ENCODE measurements around the gene PLCG2.
A peak's percentile ranks its signal among the peaks of the same experiment; 100 is the strongest.
"Not testable (repeated sequence)": the region's sequence is repeated elsewhere in the genome, so short reads cannot be mapped to it uniquely, and the experiment has no call there.

PLCG2 gene

DNA sequence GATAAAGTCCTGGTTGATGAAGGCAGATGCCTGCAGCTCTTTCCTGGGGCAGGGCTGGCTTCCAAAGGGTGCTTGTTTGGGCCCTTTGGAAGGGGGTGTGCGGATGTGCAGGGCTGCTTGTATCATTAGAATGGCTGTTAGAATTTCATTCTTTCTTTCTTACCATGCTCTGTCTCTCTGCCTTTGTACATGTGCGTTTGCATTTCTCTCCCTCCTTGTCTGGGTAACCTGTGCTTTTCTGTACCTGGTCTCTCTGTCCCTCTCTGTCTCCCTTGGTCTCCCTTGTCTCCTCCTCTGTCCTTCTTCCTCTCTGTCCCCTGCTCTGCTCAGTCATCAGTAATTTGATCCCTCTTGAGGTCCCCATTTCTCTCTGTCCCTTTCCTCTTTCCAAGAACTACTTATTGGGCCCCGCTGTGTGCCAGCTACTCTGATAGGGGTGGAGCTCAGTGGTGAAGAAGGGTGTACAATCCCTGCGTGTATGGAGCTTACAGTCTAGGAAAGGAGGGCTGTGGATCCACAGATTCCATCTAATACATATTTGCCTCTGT lies 69.3 kb downstream of the PLCG2 start:
- DNase-seq: no peak

DNA sequence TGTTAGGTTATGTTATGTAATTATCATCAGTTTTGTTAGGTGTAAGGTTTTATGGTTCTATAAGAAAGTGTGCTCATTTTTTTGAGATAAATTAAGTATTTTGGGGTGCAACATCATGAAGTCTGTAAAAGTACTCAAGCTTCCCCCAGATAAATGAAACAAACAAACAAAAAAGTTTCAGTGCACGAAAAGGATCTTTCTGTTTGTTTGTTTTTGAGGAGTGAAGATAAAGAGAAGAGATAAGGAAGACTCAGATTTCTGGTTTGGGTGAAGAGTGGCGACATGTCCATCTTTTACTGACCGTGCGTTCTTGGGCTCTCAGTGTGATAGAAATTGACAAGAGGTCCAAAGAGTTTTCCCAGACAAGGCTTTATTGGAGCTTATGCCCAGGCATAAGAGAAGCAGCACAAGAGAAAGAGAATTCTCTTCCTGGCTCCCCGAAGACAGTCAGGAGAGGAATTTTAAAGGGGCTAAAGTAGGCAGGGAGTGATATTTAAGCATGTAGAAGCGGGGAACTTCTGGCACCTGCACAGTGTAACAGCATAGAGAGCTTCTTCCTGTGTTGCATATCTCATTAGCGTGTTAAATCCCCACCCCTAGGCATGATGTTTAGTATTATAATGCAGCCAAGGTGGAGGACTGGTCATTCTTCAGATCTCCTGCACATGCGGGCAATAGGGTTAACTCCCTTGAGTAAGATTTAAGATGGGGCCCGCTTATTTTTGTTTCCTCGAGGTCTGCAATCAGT lies 71.3 kb downstream of the PLCG2 start:
- no peak for DNase-seq

DNA sequence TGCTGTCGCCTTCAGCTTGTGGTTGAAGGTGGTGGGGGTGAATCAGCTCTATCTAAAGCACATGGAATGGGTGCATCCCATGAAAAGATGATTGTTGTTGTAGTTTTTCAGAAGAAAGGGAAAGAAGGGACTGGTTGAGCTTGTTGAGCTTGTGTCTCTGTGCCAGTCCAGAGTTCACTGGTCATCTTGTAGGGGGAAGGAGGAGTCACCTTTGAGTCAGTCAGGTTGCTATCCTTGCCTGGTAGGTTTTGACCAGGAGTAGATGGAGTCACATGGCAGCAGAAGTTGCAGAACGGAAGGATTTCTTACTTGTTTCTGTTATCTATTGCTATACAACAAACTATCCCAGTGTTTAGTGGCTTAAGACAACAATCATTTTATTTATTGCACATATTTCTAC lies 73.3 kb downstream of the PLCG2 start:
- no peak for DNase-seq

DNA sequence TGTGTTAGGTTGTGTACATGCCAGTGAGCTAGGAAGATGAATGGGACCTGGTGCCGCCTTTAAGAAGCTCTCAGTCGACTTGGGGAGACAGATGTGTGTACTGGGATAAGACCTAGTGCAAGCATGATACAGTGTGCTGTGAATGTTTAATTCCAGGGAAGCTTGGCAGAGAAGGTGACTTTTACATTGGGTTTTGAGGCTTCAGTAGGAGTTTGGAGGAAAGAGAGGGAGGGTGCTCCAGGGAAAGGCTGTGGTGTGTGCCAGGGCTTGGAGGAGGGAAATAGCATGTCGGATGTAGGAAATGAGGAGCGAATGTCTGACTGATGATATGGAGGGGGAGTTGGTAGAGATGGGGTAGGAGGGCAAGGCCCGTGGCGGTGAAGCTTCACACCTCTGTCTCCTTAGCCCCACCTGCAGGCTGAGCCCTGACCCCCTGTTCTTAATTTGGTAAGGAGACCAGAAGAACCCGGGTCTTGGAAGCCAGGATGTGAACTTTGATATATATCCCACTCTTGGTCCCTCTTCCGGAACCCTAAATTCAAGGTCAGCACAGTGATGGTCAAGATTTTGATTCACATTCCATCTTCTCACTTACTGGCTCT lies 76.6 kb downstream of the PLCG2 start:
- DNase-seq: no peak

DNA sequence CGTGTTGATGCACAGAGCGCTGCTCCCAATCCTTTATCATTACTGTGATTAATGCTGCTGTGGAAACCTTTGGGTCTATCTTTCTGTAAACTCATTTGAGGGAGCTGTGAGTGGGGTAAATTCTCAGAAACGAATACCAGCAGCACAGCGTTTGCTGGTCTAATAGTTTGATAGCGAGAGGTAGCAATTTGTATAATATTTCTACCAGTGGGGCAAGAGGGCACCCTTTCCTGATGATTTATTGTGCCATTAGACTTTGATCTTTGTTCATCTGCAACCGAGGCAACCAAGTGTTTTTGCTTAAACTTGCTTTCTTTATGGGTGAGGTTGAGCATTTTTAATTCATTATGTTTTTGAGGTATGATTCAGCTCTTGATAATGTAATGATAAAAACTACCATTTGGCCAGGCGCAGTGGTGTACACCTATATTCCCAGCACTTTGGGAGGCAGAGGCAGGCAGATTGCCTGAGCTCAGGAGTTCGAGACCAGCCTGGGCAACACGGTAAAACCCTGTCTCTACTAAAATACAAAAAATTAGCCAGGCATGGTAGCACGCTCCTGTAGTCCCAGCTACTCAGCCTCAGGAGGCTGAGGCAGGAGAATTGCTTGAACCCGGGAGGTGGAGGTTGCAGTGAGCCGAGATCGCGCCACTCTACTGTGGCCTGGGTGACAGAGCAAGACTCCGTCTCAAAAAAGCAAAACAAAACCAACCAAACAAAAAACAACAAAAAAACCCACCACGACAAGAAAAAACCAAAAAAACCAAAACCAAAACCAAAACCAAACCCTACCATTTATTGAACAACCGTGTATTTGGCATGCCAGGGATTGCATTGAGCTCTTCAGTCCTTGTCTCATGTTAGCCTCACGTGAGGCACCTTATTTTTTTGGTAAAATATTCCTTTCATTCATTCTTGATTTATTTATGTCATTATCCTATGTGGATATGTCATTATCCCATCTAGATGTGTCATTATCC lies 81.5 kb downstream of the PLCG2 start:
- DNase-seq: no peak

DNA sequence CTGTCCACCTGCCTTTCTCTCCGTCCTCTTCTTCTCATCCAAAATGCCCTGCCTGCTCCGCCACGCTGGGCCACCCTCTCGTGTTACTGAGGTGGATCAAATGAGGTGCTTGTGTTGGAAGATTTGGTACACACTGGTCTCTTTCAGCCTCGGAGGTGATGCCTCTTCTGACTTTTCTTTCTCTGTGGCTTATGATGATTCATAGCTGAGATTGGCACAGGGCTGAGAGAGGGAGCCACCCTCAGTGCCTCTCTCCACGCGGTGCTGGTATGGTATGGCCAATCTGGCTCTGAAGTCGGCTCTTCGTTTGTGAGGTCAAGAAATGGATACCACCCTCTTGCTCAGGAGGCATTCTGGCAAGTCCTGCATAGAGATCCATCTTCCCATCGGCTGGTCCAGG lies 82.4 kb downstream of the PLCG2 start:
- DNase-seq: no peak

DNA sequence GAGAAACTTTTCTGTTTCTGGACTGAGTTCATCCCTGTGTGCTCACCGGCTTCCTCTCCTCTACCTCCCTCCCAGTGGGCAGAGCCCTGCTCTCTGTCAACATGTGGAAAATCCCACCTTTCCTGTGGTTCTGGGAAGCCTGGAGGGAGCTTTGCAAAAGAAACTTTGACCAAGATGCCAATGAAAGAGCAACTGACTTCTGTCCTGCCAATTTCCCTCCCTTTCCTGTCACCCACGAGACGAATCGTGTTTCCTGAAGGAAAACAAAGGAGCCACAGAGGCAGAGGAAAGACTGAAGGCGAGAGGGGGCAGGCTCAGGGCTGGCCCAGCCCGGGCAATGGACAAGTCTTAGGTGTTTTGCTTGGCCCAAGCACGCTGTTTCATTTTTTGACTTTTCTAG lies 82.8 kb downstream of the PLCG2 start:
- no peak for DNase-seq

DNA sequence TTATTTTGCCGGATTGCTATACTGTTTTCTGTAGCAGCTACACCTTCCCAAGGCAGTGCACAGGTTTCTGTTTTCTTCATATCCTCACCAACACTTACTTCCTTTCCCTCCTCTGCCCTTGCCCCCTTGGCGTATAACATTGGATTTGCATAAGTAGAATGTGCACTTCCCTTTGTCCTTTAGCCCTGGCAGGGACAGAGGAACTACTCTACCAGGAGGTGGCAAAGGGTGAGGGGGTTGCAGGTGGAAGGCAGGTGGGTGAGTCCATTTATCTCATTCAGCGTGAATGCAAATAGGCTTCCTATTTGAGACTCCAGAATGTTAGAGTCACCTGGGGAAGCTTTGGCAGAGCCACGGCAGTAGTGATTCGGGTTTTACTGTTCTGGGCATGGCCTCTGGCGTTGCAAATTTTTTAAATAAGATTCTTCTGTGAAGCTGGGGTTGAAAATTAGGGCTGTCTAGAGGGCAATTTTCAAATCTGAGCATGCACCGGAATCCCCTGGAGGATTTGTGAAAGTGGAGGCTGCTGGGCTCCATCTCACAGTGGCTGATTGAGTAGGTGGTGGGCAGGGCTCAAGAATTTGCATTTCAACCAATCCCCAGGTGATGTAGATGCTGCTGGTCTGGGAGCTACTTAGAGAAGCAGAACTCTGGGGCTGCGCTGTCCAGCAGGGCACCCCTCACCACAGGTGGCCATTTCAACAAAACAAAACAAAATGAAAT lies 84.7 kb downstream of the PLCG2 start:
- no peak for DNase-seq

DNA sequence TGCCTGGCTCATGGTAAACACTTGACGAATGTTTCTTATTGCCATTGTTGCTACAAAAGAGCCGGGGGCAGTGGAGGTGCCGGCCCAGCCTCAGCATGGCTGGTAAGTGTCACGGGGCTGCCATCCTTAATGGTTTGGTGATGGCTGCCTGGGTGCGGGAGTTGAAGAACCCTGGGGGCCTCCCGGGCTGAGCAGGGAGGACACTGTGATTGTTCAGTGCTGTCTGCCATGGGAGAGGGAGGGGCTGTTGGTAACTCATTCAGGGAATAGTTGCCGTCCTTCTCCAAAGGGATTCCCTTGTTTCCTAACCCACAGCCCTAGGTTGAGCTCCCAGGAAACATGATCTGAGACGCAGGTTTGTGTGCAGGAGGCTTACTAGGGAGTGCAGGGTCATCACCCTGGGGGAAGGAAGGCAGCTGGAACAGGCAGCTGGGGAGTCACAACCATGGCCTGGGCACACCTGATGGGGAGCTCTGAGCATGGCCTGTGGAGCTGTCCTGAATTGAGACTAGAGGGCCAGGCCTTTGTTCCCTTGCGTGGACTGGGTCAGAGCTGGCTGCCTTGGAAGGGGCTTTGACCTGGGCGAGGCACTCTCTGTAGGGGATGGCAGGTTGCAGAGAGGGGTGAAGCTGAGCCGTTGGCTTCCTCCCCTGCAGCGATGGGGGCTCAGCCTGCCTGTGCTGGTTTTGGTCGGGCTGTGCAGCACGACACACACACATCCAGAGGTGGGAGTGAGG lies 85.7 kb downstream of the PLCG2 start:
- no peak for DNase-seq

DNA sequence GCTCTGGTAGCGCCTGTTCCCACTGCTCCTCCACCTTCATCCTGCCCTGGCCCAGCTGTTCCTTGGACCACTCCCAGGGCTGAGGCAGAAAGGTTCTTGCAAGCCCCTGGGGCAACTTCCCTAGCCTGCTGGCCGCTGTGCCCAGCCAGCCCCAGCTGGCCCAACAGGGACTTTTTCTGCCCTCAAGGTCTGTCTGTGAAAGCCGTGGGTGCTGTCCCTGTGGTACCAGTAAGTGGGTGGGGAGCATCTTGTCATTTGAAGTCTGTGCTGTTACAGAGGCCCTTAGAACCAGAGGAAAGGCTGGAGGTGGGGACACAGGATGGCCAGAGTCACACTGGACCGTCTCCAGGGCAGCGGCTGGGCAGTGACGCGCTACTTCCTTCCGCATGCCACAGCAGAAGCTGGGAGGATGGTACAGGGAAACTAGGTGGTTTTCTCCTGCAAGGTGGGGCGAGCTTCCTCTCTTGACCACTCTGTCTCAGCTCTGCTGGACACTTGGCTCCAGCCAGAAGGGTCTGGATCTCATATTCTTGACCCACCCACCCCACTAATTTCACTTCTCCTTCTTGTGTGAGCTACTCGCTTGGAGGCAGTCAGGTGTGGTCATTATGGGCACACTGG lies 87.8 kb downstream of the PLCG2 start:
- no peak for DNase-seq

DNA sequence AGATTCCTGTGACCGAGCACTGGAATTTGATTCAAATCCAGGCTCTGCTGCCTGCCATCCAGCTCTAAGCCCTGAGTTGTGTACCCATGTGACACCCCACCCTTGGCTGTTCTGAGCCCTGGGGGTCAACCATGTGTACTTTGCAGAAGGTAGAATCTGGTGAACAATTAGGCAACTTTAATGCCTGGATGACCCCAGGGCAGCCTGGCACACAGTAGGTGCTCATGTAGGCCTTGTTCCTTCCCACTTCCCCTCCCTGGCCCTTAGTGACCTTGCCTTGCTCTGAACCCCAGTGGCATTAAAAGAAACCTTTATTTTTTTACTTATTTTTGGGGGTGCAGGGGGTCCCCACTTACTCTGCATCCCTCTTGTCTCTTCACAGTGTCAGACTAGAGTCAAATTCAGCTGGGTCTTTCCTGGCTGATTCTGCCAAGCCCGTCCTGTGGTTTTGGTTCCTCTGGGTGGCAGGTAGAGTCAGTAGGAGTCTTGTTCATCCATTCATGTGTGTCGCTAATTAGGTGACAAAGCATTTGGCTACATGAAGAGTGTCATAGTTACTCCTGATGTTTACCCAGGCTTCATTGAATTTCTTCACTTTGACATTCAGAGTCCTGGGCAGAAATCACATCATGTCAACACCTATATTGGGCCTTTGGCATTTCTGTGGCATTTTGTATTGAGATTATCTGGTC lies 89.1 kb downstream of the PLCG2 start:
- DNase-seq: no peak

DNA sequence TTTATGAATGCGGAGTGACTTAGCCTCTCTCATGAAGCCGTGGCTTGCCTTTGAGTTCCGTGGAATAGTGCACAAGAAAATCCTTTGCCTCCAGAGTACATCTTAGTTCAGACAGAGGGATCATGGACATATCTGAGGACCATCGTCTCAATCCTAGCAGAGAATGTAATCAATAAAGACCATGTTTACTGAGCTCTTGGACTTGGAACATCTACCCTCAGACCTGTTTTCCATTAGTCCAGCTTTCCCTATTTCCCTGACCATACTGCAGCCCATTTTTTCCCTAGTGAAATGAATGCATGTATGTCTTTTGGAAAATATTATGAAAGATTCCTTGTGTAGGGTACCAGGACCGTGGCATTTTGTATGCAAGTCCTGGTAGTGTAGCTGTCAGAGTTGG lies 90.2 kb downstream of the PLCG2 start:
- DNase-seq: no peak

DNA sequence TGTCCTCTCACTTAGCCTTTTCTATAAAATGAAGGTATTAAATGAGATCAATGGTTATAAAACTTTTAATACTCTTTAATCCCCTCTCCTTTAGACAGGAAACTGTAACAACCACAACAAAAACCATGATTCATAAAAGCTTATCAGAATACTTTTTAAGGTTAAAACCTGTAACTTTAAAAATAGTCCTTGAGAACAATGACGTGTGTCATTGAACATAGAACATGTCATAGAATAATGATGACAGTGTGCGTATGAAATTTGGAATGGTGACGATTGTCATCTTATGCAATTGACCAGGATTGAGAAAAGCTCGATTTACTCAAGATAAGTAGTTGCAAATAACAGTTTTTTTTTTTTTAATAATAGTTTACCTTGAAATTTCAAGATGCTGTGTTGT lies 94.1 kb downstream of the PLCG2 start:
- no peak for DNase-seq

DNA sequence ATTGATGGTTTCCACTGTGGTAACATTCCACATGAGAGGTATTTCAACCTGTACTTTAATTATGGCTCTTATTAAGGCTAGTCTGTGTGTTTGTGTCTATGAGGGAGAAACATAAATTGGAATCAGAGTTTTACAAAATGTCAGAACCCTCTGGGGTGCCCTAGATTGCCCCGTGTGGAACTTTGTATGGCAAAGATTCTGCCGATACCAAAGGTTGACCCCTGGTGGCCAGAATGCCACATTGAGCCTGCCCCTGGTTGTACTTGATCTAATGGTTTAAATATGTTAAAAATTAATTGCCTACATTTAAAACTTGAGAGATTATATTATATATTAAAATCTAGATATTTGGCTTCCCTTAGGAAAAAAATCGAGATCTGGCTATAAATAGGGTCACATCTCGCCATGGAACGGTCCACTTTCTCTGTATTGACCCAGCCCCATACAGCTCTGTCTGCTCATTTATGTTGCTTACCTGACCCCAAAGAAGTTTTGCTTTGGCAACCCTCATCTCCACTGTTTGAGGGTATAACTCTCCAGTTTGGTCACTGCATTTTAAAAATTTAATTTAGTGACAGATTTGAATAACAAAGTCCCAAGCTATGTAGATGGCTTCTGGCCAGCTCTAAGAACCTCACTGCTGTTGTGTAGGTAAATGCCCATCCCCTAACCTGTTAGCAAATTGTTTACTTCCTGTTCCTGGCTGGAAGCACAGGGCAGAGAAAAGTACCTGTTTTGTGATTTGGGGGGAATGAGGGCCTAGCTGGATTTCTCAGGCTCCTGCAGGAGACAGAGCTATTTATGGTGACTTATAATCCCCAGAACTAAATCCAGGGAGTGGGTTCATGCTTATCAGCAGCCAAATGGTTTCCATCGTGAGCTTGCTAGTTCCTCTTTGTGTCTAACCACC lies 95.0 kb downstream of the PLCG2 start:
- peak; percentile 2 for DNase-seq

DNA sequence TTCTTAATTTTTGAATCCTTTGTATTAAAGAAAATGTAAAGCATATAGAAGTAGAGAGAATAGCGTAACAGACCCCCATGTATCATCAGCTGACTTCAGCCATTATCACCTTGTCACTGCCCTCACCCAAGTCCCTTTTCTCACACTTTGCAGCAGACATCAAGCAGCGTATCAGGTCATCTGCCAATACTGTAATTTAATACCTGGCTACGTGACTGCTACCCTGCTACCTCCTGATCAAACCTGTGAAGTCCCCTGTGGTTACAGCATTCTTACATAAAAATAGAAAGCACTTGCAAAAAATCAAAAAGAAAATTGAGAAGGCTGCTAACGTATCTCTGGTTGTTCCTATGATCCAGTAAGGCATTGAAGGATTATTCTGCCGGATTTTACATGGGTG lies 96.4 kb downstream of the PLCG2 start:
- DNase-seq: no peak

DNA sequence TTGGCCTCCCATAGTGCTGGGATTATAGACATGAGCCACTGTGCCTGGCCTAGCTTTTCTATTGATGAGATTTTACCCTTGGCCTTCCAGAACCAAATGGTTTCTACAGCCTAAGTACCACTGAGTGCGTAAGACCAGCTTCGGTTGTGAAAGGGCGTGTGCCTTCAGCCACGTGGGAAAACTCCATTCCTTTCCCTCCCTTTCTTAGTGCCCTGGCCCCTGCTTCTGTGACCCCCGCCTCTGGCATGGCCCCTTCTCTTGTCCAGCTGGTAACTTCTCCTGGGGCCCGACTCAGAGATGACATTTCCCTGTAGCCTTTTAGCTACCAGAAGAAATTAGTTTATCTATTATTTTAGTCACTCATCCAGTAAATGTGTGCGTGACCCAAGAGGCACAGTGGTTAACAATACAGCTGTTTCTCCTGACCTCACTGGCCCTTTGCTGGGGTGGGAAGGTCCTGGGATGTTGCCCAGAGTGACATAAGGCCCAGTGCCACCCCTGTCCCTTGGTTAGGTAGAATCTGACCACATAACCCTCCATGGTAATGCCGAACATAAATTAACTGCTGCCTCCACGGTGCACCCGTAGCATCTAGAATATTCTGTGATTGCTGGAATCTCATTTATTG lies 97.3 kb downstream of the PLCG2 start:
- no peak for DNase-seq

DNA sequence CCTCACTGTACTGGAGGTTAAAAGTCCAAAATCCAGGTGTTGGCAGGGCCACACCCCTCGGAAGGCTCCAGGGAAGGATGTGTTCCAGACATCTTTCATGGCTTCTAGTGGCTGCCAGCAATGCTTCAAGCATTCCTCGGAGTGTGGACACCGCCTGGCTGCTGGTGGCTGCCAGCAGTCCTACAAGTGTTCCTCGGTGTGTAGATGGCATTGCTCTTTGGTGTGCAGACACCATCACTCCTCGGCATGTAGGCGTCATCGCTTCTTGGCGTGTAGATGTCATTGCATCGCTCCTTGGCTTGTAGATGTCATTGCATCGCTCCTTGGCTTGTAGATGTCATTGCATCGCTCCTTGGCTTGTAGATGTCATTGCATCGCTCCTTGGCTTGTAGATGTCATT lies 98.4 kb downstream of the PLCG2 start:
- not testable (repeated sequence) for DNase-seq

DNA sequence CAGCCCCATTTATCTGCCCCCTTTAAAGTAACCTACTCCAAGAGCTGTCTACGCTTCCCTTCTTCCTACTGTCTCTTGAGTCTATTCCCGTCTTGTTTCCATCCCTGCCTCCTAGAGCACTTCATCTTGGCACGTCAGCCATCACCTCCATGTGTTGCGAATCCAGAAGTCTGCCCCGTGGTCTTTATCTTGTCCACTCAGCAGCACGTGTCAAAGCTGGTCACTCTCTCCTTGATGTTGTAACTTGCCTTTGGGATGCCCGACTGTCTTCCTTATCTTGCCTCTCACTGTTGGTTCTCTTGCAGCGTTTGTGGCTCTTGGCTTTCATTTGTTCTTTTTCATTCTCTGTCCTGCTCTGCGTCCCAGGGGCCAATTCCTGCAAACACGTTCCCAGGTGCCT lies 99.4 kb downstream of the PLCG2 start:
- DNase-seq: no peak

DNA sequence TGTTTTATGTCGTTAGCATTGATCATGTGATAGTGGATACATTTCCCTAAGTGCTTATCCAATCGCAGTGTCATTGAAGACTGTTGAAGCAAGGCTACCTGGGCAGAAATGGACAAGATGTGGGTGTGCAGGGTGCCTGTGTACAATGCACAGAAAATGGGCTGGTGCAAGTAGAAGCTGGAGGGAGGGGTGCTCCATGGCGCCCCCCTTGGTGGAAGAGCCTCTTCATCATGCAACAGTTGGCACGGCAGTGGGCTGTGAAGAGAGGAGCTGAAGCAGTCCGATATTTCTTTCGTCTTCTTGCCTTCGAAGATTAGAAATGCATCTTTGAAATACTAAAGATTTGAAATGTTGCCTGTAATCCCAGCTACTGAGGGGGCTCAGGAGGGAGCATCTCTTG lies 100.5 kb downstream of the PLCG2 start:
- DNase-seq: no peak

All from effector CD8-positive, alpha-beta T cell (primary cell).